Liver (tissue), 2 donors: Measurements from ENCODE around the gene ELMO2.

Experiments used
- CTCF ChIP-seq: fragments of 150-350 bp; IDR thresholded peaks from 2 replicates; pipeline ENCODE4 v1.5.1; 2017; ENCODE audit warnings: improper control_type of control experiment, low read depth, low read length; ENCODE audit not compliant: missing input control
- REST ChIP-seq: IDR thresholded peaks from 2 replicates; pipeline ENCODE4 v1.6.1; 2016; ENCODE audit warnings: antibody characterized with exemption, mild to moderate bottlenecking
- TF ChIP-seq, protein P1 (sequence below): IDR thresholded peaks from 2 replicates; pipeline ENCODE4 v1.6.1; 2016; ENCODE audit warnings: antibody characterized with exemption
- donor health status: healthy.

DNA sequence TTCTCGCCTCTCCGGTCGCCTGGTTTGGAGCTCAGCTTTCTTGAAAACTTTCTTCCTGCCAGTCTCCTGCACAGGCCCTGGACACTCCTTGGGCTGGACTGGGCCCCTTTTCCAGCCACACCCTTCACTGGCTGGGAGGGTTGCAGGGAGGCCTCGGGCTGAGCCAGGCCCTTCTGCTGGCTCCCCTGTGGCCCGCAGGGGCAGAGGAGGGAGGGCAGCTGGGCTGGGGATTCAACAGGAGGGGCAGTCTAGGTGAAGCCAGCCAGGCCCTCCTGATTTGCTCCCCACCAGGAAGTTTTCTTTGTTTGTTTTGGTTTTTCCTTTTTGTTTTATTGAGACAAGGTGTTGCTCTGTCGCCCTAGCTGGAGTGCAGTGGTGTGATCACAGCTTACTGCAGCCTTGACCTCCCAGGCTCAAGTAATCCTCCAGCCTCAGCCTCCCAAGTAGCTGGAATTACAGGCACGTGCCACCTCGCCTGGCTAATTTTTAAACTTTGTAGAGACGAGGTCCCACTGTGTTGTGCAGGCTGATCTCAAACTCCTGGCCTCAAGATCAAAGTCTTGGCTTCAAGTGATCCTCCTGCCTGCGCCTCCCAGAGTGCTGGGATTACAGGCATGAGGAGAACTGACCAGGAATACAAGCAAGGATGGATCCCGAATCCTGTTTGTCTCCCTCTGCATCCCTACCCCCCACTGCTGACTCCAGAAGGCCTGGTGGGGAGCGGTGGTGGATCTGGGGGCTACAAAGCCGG, 74.6 kb downstream of the ELMO2 start:
- TF ChIP-seq, protein P1, sequence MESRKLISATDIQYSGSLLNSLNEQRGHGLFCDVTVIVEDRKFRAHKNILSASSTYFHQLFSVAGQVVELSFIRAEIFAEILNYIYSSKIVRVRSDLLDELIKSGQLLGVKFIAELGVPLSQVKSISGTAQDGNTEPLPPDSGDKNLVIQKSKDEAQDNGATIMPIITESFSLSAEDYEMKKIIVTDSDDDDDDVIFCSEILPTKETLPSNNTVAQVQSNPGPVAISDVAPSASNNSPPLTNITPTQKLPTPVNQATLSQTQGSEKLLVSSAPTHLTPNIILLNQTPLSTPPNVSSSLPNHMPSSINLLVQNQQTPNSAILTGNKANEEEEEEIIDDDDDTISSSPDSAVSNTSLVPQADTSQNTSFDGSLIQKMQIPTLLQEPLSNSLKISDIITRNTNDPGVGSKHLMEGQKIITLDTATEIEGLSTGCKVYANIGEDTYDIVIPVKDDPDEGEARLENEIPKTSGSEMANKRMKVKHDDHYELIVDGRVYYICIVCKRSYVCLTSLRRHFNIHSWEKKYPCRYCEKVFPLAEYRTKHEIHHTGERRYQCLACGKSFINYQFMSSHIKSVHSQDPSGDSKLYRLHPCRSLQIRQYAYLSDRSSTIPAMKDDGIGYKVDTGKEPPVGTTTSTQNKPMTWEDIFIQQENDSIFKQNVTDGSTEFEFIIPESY = no peak
- no peak for TF ChIP-seq CTCF
- TF ChIP-seq REST = no peak
